Epithelial cell of esophagus (primary cell): ENCODE results near the gene PIGL.
"Not testable (repeated sequence)": the region's sequence is repeated elsewhere in the genome, so short reads cannot be mapped to it uniquely, and the experiment has no call there.

ENCODE experiments used
- DNase-seq: peaks from one replicate; pipeline ENCODE4 v3.0.0; 2010; ENCODE audit warnings: low read depth
- H3K4me3 ChIP-seq: 2 replicates; pipeline ENCODE4 v1.5.1; 2011; ENCODE audit warnings: mild to moderate bottlenecking, low read length, control low read depth
- CTCF ChIP-seq: IDR thresholded peaks from 2 replicates; pipeline ENCODE4 v1.5.1; 2011; ENCODE audit warnings: low read depth, mild to moderate bottlenecking, low read length, control low read depth, inconsistent platforms; ENCODE audit not compliant: insufficient read depth; ENCODE audit errors: missing control alignments

The PIGL gene

GRCh38 chr17:16191604-16192003 lies 25.4 kb upstream of the PIGL start:
- H3K4me3 ChIP-seq = no peak overlapping the region
- no peak for TF ChIP-seq CTCF
- peak; percentile 54 for DNase-seq

- H3K4me3 ChIP-seq, DNase-seq: not testable (repeated sequence)
Observed at GRCh38 chr17:16194307-16194835, 22.6 kb upstream of the PIGL start.

GRCh38 chr17:16197276-16197675 lies 19.7 kb upstream of the PIGL start:
- no peak for DNase-seq
- TF ChIP-seq CTCF = no peak

GRCh38 chr17:16199093-16199492 lies 17.9 kb upstream of the PIGL start:
- TF ChIP-seq CTCF = no peak
- no peak overlapping the region for H3K4me3 ChIP-seq
- DNase-seq = no peak

More at GRCh38 chr17:16197276-16197675, 19.7 kb upstream of the PIGL start:
- H3K4me3 ChIP-seq = no peak overlapping the region

- H3K4me3 ChIP-seq, DNase-seq: not testable (repeated sequence)
Observed at GRCh38 chr17:16201693-16202131, 15.3 kb upstream of the PIGL start.

GRCh38 chr17:16202554-16203500 lies 14.2 kb upstream of the PIGL start:
- H3K4me3 ChIP-seq, DNase-seq: not testable (repeated sequence)

- DNase-seq = peak; percentile 42
- H3K4me3 ChIP-seq = not testable (repeated sequence)
Observed at GRCh38 chr17:16204763-16205162, 12.2 kb upstream of the PIGL start.

GRCh38 chr17:16211590-16211989 lies 5.4 kb upstream of the PIGL start:
- no peak for TF ChIP-seq CTCF
- no peak overlapping the region for H3K4me3 ChIP-seq
- no peak for DNase-seq

GRCh38 chr17:16212793-16213192 lies 4.2 kb upstream of the PIGL start:
- no peak overlapping the region for H3K4me3 ChIP-seq
- TF ChIP-seq CTCF = no peak
- DNase-seq = no peak
